ENCODE data around the gene KCNJ18.
"Not testable (repeated sequence)": the region's sequence is repeated elsewhere in the genome, so short reads cannot be mapped to it uniquely, and the experiment has no call there.

KCNJ18 gene

GRCh38 chr17:21703891-21704872, 11.9 kb downstream of the KCNJ18 start:
- not testable (repeated sequence) for DNase-seq (ENCODE audit: low read depth)

- no peak for DNase-seq (ENCODE audit: low read depth)
These were observed 12.8 kb downstream of the KCNJ18 start for GRCh38 chr17:21705021-21705601.

- DNase-seq (ENCODE audit: low read depth), result not testable (repeated sequence)
These were observed 13.4 kb downstream of the KCNJ18 start for GRCh38 chr17:21705746-21706145.

DNA sequence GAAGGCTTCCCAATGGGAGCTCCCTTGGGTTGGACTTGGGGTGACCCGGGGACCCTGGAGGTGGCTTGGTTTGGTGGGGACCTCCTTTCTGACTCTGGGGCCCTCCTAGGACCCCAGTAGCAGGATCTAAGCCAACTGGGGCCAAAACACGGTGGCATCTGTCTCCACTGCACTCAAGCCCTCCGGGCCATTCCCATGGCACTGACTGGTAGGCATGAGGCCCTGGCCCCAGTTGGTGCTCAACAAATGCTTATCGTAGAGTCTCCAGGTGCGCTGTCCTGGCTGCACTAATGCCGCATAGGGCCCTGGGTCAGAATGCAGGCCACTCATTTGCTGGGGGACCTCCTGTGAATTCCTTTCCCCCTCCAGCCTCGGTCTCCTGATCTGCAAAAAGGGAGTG, 14.2 kb downstream of the KCNJ18 start:
- DNase-seq (ENCODE audit: low read depth), result not testable (repeated sequence)

DNA sequence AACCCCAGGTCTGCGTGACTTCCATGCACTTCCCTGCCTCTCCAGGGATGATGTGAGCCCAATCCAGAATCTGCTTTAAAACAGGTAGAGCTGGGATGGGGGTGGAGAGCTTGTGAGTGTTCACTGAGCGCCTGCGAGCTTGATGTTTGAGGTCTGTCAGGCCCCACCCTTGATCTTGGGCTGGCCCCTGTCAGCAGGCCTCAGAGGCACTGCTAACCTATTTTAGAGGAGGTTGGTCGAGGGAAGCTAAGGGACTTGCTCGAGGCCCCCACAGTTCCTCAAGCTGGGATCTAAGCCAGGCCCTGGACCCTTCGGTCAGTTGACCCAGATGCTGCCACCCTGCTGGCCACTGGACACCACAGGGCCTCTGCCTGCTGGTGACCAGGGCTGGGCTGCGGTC, 14.8 kb downstream of the KCNJ18 start:
- not testable (repeated sequence) for DNase-seq (ENCODE audit: low read depth)

DNA sequence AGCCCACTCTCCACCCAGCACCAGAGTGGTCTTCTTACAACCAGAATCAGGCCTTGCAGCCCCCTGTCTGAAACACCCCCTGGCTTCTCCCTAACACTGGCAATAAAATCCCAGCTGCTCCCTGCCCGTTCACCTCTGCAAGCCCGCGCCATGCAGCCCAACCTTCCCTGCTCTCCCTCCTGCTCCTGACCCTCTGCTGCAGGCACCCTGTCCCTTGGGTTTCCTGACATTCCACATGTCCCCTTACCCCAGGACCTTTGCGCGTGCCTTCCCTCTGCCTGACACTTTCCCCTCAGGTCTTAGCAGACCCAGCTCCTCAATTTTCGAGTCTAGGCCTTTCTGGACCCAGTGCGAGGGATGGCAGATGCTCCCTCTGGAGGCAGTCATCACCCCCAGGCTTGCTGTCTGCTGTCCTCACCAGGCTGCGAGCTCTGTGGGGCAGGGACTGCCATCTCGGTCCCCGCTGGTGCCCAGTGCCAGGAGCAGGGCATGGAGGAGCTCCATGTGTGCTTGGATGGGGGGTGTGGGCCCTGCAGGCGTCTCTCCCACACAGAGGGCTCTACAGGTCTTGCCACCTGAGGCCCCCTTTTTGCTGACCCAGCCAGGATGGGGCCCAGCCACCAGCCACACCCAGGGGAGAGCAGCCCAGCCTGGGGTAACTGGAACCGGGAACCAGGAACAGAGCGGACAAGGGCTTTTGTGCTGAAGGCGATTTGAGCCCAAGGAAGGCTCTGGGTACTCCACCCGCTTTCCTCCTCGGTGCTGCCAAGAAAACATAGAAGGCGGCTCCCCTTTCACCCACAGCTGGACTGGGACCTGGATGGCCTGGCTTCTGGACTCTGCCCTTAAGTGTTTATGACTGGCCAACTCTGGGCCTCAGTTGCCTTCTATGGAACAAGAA, 15.6 kb downstream of the KCNJ18 start:
- not testable (repeated sequence) for DNase-seq (ENCODE audit: low read depth)

DNA sequence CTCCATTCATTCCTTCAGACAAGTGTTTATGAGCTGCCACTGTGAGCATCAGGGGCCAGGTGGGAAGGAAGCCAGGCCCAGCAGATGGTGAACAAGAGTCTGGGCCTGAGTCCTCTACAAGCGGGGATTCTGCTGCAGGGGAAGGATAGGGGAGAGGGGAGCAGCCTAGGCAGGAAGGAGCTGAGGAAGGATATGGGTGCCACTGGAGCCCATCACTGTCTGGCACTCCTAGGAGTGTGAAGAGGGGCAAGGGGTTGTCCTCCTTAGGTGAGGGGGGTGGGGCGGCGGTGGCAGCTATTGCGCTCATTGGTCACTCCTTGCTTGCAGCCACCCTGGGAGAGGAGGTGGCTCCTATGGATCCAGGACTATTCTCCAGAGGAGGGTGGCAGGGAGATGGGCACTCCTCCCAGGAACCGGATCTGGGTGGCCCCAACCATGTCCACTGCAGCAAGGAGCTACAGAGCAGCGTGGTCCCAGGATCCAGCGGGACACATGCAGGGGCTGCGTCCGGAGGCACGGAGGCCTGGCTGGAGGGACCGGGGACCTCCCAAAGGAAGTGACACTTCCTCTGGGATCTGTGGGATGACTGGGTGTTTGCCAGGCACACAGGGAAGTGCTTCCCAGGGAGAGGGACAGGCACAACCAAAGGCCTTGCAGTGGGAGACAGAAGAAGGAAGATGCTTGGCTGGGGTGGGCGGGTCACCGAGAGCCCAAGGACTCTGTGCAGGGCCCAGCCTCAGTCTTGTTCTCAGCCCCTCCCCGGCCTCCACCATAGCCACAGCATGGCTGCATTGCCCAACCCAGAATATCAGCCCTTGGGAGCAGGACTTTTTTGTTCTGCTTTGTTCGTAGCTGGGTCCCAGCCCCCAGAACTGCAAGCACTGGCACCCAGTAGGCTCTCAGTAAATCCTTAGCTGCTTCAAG, 16.6 kb downstream of the KCNJ18 start:
- DNase-seq (ENCODE audit: low read depth), result not testable (repeated sequence)

- not testable (repeated sequence) for DNase-seq (ENCODE audit: low read depth)
These were observed 17.7 kb downstream of the KCNJ18 start for GRCh38 chr17:21709994-21710393.

DNA sequence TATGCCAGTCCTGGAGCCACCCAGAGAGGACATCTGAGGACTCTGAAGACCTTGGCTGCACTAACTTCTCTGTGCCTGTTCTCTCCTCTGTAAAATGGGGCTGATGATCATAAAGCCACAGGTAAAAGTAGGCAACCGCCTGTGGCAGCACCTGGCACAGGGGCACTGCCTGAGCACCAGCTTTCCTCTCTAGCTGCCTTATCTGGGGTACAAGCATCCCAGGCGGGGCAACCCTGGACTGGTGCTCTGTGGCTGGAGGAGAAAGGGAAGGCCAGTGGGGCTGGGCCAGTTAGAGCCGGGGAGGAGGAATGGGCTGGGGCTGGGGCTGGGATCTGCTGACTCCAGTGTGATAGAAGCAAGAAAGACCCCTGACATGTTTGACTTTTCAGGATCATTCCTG, 18.2 kb downstream of the KCNJ18 start:
- DNase-seq (ENCODE audit: low read depth), result not testable (repeated sequence)

DNA sequence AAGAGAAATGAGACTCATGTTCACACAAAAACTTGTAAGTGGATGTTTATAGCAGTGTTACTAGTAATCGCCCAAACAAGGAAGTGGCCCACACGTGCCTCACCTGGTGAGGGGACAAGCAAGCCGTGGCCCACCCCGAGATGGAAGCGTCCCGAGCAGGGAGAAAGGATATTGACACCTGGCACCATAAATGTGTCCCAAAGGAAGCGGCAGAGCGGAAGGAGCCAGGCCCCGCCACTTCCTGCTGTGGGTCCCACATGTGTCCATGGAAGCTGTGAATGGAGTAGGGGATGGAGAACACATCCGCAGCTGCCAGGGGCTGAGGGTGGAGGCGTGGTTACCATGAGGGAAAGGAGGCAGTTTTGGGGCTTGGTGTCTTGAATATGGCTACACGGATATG, 18.9 kb downstream of the KCNJ18 start:
- no peak for DNase-seq (ENCODE audit: low read depth)

GRCh38 chr17:21713020-21713419, 20.7 kb downstream of the KCNJ18 start:
- not testable (repeated sequence) for DNase-seq (ENCODE audit: low read depth)

DNA sequence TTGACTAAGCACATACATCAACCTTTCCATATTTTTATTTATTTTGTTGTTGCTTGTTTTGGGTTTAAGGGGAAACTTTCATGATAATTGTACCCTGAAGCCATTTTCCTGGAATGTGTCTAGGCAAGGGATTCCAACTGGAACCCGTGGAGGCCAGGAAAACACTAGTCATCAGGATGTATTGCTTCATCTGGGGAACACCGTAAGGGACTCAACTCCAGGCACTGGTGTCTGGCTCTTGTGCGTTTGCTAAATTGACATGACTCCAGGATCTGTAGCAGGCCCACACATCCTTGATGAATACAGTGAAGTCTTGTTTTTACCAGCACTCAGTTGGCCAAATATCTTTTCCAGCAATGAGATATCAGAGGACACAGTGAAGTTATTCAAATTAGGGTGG, 21.3 kb downstream of the KCNJ18 start:
- DNase-seq (ENCODE audit: low read depth), result not testable (repeated sequence)

DNA sequence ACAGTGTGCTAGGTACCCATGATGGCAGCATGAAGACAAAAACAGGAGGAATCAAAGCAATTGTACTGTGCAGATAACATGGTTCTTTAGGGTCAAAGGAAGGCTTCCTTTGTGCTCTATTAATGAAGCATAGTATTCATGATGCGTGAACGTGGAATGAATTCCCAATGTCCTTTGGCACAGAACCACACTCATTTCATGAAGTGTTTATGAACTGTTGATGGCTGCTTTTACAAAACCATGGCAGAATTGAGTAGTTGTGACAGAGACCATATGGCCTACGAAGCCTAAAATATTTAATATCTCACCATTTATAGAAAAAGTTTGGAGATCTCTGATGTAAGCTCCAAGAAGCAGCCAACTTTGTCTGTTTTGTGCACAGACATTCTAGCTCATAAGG, 22.4 kb downstream of the KCNJ18 start:
- DNase-seq (ENCODE audit: low read depth), result not testable (repeated sequence)

DNA sequence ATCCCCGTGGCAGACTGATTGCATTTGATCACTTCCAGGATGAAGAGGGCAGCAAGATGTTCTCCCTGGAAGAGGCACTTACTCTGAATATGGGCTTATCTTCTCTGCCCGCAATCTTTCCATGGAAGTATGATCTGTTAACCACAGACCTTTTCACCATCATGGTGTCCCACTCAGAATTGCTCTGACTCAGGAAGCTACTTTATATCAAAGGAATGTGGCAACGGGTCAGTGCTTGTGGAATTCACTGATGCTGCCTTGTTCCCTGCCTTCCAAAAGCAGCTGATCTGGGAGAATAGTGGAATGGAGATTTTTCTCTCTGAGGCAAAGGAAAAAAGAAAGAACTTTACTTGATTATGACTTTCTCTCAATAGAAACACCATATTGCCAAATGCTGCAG, 23.6 kb downstream of the KCNJ18 start:
- DNase-seq (ENCODE audit: low read depth), result not testable (repeated sequence)

GRCh38 chr17:21718971-21719370, 26.6 kb downstream of the KCNJ18 start:
- DNase-seq (ENCODE audit: low read depth), result not testable (repeated sequence)

DNA sequence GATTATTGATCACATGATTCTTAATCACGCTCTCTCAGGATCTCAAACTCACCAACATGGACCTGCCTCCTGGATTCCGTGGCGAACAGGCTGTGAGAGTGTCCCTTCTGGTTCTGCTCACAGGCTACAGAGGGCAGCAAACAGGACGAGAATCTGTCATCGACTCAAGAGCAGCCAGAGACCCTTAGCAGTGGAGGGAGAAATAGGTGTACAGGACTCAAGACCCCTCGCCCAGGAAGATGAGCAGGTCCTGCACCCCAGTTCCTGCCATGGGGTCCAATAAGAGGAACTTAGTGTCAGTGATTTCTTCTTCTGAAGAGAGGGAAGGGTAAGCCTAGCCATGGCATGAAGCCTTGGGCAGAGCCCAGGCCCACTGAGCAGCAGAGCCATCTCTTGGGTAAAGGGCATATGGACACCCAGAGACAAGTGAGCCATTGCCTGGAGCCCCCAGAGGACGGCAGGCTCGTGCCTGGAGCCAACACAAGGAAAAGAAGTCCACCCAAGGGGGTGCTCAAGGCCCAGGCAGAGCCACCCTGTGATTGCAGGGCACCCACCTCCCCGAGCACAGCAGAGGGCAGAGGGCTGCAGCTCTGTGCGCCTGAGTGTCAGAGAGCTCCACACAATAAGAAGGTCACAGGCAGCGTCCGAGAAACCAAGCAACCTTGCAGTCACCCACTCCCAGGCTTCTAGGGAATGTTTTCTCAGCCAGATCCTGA, 27.3 kb downstream of the KCNJ18 start:
- not testable (repeated sequence) for DNase-seq (ENCODE audit: low read depth)

DNA sequence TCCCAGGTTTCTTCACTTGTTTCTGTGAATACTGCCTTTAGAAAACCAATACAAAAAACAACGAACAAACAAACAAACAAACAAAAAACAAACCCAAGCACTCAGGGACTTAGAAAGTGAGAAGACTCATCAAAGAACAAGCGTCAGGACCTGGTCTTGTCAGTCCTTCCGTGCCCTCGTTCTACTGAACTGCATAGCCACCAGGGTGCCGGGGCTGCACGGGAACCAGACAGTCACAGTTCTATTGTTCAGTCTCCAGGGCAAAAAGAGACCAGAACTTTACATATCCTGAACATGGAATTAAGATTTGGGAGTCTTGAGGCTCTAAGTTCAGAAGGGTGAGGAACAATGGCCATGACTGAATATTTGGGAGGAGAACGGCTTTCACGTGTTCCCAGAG, 28.2 kb downstream of the KCNJ18 start:
- not testable (repeated sequence) for DNase-seq (ENCODE audit: low read depth)

DNA sequence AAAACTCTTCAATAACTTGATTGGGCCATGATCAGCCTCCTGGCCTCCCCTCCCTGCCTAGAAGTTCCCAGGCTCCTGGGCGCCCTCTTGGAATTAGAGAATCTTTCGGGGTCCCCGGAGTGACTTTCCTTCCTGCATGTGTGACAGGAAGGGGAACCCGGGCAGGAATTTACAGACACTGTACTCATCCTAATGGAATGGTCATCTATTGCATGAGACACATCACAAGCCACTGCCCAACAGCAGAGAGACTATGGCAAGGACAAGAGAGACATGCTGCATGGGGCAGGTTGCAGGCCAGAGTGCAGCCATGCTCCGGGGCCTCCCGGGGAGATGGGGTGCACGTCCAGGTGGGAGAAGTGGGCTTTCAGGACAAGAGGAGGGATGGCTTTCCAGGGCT, 29.9 kb downstream of the KCNJ18 start:
- not testable (repeated sequence) for DNase-seq (ENCODE audit: low read depth)

- DNase-seq (ENCODE audit: low read depth), result not testable (repeated sequence)
These were observed 32.1 kb downstream of the KCNJ18 start for GRCh38 chr17:21724216-21725006.
